HG02852 (cell line): Measurements from ENCODE around the gene OR8B8.
"Not testable (repeated sequence)": the region's sequence is repeated elsewhere in the genome, so short reads cannot be mapped to it uniquely, and the experiment has no call there.

Source experiments
- ATAC-seq: cut with Tn5 transposase; IDR thresholded peaks from one replicate; pipeline ENCODE4 v1.9.1; 2021; ENCODE audit warnings: mild to moderate bottlenecking, moderate library complexity; ENCODE audit not compliant: unreplicated experiment

Gene OR8B8, protein sequence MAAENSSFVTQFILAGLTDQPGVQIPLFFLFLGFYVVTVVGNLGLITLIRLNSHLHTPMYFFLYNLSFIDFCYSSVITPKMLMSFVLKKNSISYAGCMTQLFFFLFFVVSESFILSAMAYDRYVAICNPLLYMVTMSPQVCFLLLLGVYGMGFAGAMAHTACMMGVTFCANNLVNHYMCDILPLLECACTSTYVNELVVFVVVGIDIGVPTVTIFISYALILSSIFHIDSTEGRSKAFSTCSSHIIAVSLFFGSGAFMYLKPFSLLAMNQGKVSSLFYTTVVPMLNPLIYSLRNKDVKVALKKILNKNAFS

DNA sequence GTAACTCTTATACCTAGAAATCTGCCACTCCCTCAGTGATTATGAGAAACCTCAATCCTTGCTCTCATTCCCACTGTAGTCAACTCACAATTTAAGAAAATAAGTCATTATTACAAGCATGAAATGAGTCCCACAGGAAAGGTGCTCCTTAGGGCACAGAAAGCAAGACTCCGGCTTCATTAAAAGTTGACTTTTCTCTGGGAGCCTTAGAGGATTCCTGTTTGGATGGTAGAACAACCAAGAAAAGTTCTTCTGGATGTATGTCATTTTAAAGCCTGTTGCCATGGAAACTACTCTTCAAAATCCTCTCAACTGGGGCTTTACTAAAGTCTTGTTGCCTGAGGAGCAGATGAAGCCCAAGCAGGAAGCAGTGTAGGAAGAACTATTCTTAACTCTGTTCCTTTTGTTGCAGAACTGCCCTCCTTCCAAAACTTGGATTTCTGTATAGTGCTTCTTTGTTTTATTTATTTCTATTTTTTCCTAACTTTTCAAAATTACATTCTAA, at the start of gene OR8B8:
TSS of gene OR8B8 (minus strand) at position 51 of the 505 bp plus-strand sequence. CDS start 4,611 bp downstream, outside the sequence.
- ATAC-seq = no peak

DNA sequence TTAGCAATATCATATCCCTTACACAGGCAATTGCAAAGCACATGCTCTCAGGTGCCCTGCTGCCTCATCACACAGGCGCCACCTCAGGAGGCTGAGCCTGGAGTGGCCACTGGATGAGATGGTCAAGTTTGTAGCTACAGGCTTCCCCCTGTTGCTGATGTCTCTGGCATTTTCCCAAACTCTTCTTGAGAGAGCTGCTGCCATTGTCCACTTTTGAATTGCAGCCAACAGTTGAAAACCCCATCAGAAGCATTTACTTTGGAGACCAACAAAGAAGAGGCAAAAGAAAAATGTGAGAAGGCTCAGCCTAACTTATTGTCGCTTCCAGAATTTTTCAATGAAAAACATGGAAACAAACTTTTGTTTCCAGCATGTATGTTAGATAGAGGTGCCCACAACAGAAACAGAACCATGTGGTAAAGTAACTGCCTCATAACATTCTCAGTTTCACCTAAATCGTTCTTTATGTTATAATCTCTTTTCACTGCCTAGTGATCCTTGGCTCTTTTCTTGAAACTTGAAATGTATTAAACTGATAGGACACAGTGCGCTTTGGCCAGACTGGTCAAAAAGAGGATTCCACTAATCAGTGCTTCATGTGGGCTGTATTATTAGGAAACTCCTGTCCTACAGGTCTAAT, 47.6 kb upstream of the OR8B8 start:
- ATAC-seq = no peak

DNA sequence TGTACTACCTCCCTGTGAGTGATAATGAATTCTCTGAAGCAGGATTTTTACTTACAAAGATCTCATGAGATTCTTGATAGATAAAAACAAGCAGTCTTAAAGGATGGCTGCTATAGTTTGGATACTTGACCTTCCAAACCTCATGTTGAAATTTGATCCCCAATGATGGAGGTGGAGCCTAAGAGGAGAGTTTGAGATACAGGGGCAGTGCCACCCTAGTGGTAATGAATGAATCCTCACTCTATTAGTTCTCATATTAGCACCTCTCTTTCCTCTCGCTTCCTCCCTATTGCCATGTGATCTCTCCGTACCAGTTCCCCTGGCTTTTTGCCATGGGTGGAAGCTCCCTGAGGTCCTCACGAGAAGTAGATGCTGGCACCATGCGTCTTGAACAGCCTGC, 37.9 kb upstream of the OR8B8 start:
- ATAC-seq = no peak

DNA sequence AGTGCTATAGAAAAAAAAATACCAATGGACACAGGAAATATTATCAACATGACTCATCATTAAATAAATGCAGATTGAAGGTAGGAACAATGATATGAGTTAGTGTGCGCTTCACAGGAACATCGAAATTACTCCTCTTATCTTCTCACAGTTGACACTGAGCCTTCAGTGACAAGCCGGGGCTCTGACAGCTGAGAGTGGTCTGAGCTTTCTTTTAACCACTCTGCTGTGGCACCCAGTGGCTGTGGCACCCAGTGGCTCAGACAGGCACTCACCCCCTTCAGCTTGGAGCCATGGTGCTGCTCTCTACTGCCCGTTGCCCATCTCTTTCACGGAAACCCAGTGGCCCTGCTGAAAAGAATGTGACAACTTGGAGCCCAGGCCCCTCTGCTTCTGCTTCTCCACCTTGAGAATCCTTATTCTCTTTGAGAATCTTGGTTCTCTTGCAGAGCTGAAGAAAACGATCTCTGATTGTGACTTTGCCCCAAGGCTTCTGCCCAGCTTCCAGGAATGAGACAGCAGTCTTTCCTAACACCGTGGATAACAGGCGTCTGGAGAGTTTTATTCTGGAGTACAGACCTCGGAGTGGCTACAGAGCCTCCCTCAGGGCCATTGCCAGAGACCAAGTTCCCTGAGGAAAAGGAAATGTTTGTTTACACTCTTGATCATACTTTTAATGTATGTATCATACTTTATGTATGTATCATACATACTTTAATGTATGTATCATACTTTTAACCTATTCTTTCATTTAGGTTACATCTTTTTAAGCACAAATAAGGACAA, 37.1 kb upstream of the OR8B8 start:
- ATAC-seq = no peak

DNA sequence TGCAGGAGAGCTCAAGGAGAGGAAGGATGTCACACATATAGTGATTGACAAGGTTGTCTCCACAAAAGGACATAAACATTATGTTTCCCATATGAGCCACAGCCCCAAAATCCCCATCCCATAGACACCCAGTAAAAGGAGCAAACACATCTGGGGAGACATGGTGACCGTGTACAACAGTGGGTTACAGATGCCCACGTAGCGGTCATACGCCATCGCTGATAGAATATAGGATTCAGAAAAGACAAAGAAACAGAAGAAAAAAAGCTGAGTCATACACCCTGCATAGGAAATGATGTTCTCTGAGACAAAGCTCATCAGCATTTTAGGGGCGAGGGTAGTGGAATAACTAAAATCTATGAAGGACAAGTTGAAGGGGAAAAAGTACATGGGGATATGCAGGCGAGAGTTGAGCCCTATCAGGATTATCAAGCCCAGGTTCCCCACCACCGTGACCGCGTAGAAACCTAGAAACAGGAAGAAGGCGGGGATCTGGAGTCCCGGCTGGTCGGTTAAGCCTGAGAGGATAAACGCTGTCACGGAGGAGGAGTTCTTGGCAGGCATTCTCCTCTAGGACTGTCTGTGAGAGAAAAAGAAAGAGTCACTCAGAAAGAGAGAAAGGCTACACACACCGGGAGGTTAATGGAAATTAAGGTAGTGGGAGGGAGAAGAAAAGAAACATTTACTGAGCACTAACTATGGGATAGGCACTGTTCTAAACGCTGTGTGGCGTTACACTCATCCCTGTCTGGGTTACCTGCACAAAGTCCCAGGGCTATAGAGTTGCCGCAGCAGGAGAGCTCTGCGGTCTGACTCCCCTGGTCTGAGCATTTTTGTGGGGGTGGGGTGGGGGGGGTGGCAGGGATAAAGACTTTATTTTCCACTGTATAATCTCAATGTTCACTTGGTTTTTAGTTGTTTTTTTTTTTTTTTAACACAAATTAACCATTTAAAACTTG, 36.1 kb upstream of the OR8B8 start:
- ATAC-seq = peak; percentile 69

DNA sequence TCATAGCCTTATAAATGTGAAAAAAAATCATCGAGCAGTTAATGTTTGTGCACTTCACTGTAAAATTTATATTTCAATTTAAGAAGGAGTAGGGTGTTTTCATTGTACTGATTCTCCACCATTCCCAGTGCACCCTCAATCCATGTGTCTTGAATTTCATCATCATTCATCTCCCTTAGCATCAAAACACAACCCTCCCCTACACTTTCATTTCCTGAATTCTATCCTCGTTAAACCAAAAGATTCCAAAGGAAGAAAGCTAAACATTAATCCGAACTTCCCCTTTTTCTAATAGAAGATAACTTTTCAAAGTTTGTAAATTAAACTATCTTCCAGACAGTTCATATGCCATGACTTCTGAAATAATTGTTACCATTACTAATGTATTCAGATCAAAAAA, 34.1 kb upstream of the OR8B8 start:
- ATAC-seq = no peak

DNA sequence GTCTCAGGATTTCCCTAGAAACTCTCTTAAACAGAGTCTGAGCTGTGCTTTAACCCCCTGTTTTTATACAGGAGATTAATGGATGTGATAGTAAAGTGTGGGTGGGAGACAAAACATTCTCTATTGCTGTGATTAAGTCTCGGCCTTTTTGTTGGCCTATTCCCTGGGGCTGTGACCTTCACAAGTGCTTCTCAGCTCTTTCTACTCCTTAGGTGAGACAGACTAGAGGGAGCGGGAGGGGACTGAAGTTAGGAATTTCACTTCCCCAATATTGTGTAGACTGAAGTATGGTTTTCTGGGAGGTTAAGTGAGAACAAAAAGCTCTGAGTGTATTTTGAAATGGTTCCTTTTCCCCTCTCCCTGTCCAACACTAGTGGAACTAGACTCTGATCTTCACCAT, 29.8 kb upstream of the OR8B8 start:
- no peak for ATAC-seq

DNA sequence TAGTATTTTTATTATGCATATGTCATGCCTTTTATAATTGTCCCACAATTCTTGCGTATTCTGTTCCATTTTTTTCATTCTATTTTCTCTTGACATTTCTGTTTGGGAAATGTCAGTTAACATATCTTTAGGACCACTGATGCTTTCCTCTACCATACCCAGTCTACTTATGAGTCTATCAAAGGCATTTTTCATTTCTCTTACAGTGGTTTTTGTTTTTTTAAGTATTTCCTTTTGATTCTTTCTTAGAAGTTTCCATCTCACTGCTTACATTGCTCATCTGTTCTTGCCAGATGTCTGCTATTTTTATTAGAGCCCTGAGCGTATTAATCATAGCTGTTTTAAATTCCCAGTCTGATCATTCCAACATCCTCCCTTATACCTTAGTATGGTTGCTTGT, 29.3 kb upstream of the OR8B8 start:
- ATAC-seq = no peak

DNA sequence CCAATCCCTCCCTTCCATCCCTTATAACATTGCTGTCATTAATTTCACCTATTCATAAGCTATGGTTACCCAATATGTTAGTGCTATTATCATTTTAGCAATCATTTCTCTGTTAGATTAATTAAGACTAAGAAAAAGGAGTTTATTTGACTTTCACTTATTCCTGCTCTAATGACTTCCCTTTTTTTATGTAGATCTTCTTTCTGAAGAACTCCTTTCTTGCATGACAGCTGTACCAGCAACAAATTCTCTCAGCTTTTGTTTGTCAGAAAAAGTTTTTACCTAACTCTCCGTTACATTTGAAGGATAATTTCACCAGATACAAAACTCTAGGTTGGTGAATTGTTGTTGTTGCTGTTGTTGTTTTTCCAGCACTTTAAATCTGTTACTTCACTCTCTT, 28.6 kb upstream of the OR8B8 start:
- no peak for ATAC-seq

DNA sequence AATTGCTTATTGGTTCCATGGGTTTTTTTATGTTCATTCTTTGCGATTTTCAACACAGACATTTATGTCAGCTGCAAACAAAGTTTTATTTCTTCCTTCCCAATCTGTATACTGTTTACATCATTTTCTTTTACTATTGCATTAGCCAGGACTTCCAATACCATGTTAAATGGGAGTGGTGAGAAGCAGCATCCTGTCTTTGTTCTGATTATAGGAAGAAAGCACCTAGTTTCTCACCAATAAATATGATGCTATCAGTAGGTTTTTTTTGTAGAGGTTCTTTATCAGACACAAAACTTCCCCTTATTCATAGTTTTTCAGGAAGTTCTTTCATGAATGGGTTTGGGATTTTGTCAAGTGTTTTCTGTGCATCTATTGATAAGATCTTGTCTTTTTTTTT, 28.0 kb upstream of the OR8B8 start:
- ATAC-seq = no peak

DNA sequence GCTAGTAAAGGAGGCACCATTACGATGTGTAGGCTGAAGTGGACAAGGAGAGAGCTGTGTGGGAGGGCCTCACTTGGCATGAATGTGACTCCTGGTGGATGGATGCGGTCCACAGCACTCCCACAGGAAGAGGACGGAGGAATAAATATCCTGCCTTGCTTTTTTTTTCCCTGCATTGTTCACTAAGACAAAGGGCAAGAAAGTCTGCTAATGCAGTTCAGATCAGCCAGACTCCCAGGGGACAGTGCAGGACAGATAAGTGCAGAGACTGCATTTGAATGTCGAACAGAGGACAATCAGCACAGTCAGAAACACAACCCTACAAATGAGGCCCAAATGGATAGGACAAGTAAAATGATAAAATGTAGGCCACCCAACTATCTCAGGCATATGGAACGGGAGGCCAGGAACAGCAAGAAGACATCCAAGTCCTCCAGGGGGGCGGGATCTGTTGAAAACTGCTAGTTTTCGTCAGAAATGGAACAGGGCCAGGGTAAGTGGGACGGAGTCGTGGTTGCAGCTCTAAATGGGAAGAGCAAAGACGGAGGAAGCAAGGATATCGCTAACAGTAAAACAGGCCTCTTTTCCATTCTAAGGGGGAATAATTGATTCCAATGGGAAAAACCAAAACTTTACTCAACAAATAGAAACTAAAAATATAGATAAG, 25.2 kb upstream of the OR8B8 start:
- no peak for ATAC-seq

DNA sequence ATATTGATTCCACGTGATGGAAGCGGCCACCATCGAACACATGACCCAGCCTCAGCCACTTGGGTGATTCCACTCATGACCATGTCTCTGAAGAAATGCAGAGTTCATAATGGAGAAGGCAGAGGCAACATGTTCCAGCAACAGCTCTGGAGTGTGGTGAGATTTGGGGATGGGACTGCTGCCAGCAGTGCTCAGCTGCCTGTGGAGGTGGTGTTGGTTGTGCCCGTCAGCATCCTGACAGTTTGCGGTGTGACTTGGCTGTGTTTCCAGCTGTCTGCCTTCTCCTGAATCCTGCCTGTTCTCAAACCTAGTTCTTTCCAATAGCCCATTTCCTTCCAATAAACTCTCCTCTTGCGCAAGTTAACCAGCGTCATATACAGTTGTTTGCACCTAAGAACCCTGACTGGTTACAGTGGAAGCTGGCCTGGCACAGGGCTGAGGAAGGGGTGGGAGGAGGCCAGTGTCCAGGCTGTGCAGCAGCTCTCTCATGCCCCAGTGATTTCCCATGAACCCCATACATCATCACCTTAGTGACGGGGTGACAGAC, 22.0 kb upstream of the OR8B8 start:
- no peak for ATAC-seq

DNA sequence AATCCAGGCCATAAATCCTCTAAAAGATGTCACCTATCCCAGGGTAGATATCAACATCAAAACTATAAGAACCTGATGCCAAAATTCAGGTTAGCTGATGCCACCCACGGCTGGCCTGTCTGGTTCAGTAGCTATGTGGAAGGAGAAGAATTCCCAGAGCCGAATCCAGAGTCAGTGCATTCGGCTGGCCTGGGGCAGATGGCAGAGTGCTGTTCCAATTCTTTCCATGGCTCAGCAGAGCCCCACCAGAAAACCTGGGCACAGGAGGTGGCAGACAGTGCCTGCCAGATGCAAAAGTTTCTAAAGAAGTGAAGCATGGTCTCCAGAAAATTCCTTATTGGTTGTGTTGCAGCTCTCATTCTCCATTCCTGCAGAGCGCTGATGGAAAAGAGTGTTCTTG, 19.9 kb upstream of the OR8B8 start:
- no peak for ATAC-seq

DNA sequence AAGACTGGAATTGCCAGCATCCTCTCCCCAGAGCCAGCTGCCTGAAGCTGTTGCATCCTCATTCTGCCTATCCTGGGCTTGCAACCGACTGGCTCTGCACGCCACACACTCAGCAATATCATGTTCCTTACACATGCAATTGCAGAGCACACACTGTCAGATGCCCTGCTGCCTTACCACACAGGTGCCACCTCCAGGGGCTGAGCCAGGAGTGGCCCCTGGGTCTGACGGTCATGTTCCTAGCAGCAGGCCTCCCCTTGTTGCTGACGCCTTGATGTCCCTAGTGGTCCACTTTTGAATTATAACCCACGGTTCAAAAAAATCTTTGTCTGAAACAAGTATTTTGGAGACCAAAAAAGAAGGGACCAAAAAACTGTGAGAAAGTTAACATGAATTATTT, 18.5 kb upstream of the OR8B8 start:
- ATAC-seq = no peak

DNA sequence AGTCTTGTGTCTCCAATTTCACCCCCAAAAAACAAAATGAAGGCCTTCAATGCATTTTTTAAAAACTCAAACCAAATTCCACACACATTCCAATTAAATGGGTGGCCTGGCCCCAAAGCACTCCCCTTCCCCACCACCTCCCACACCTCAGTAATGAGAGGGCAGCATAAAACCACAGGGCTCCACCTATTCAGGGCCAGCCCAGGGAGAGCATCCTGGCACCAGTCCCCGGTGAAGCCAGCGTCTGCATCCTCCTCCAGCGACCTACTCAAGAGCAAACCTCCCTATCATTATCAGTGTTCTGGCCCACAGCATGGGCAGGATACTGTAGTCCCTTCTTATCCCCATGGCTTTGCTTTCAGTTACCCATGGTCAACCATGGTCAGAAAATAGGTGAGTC, 17.8 kb upstream of the OR8B8 start:
- ATAC-seq = no peak

DNA sequence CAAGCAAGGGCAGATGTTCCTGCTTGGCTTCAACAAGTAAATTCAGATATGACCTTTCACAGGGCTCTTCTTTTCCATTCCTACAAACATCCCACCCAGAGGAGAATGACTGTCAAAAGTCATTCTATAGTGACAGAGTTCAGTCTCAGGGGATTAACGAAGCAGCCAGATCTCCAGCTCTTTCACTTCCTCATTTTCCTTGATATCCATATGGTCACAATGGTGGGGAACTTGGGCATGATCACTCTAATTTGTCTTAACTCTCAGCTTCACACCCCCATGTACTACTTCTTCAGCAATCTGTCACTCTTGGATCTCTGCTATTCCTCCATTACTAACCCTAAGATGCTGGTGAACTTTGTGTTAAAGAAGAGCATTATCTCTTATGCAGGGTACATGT, 15.0 kb upstream of the OR8B8 start:
- ATAC-seq = no peak

DNA sequence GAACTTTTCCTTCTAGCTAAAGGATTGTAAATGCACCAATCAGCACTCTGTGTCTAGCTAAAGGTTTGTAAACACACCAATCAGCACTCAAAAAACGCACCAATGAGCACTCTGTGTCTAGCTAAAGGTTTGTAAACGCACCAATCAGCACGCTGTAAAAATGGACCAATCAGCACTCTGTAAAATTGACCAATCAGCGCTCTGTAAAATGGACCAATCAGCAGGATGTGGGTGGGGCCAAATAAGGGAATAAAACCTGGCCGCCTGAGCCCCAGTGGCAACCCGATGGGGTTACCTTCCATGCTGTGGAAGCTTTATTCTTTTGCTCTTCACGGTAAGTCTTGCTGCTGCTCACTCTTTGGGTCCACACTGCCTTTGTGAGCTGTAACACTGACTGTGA, 13.9 kb upstream of the OR8B8 start:
- not testable (repeated sequence) for ATAC-seq

DNA sequence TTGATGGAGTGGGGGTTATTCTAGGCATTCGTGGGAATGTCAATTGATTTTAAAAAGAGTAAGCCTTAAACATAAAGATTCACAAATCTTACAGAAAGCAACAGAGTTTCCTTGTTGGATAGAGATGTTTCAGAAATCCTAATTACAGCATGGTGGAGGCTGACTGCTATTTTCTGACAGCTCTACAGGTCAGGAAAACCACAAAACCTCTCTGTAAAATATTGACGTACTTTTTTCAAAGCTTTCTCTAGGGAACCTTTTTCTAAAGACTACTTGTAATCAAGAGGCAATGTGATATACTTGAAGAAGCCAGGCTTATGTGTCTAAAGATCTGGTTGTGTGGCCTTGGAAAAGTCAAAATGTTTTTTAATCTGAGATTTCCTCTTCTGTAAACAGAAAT, 9.1 kb upstream of the OR8B8 start:
- no peak for ATAC-seq

DNA sequence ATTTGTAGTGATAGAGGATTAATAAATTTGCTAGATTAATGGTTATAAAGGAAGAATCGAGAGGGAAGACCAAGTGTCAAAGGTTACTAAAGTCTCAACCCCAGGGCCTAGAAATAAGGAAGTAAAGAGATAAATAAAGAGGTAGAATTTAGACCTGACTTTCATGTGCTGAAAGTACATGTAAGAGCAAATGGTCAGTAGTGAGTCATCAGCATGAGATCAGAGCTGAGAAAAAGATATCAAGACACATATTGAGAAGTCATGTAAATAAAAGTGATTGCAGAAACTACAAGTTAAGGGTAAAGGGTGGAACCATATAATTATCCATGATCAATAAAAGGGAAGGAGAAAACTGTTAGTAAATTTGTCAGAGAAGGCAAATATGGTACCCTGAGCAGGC, 1.4 kb upstream of the OR8B8 start:
- no peak for ATAC-seq

DNA sequence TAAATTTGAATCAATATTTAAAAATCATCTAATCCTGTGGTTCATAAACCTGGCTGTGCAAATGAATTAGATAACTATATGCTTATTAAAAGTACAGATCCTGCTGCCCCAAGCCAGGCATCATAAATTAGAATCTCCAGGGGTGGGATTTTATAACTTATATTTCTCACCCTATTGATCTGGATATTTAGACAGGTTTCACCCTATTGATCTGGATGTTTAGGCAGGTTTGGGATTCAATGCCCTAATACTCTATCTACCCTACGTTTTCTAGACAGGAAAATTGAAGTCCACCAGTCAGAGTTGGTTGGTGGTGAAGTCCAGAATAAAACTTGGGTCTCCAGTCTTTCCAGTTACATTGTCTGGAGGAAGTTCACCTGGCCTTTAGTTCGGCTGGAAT, 2.6 kb downstream of the OR8B8 start:
- no peak for ATAC-seq
